ENCODE data around the gene ZBTB38. TPM values are rescaled to one million over a fixed set of nuclear protein-coding genes. Genes with fewer than 3 reads are reported as not detected.

The ZBTB38 gene
- total and polyA plus RNA-seq, 2 experiments from 2014 or later, result 8.7 to 11.5 TPM

DNA sequence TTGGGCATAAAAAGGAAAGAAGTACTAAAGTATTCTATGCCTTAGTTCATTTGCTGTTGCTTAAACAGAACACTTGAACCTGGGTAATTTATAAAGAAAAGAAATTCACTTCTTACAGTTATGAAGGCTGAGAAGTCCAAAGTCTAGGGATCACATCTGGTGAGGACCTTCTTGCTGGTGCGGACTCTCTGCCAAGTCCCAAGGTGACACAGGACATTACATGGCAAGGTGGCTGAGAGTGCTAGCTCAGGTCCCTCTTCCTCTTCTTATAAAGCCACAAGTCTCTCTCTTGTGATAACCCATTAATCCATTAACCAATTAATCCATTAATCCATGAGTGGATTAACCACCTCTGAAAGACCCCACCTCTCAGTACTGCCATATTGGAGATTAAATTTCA is 3.1 kb upstream of the ZBTB38 start:
- Histone ChIP-seq H3K9me2 (ENCODE audit: insufficient read depth) (peaks cover 3% of the 10 kb centered on the region; the same call in 1 of the 2 replicates), H3K4me2 (no peak overlapping the region), H2AFZ (no peak overlapping the region), H3K27me3 (ENCODE audit: insufficient read depth) (no peaks in the 10 kb centered on the region), H3K4me1 (ENCODE audit: insufficient read depth) (peaks cover 29% of the 10 kb centered on the region), H3K36me3 (ENCODE audit: insufficient read depth) (no peaks in the 10 kb centered on the region; the same call in 1 of the 2 replicates), H3F3A (replicated peaks; ENCODE audit: low read depth) (no peaks in the 10 kb centered on the region), H3K27ac (ENCODE audit: low read depth) (no peak overlapping the region), H3K79me2 (replicated peaks; ENCODE audit: insufficient read depth) (no peaks in the 10 kb centered on the region), H3K4me3 (no peak overlapping the region), H4K20me1 (replicated peaks; ENCODE audit: insufficient read depth) (no peaks in the 10 kb centered on the region)
- TF ChIP-seq, protein P1, sequence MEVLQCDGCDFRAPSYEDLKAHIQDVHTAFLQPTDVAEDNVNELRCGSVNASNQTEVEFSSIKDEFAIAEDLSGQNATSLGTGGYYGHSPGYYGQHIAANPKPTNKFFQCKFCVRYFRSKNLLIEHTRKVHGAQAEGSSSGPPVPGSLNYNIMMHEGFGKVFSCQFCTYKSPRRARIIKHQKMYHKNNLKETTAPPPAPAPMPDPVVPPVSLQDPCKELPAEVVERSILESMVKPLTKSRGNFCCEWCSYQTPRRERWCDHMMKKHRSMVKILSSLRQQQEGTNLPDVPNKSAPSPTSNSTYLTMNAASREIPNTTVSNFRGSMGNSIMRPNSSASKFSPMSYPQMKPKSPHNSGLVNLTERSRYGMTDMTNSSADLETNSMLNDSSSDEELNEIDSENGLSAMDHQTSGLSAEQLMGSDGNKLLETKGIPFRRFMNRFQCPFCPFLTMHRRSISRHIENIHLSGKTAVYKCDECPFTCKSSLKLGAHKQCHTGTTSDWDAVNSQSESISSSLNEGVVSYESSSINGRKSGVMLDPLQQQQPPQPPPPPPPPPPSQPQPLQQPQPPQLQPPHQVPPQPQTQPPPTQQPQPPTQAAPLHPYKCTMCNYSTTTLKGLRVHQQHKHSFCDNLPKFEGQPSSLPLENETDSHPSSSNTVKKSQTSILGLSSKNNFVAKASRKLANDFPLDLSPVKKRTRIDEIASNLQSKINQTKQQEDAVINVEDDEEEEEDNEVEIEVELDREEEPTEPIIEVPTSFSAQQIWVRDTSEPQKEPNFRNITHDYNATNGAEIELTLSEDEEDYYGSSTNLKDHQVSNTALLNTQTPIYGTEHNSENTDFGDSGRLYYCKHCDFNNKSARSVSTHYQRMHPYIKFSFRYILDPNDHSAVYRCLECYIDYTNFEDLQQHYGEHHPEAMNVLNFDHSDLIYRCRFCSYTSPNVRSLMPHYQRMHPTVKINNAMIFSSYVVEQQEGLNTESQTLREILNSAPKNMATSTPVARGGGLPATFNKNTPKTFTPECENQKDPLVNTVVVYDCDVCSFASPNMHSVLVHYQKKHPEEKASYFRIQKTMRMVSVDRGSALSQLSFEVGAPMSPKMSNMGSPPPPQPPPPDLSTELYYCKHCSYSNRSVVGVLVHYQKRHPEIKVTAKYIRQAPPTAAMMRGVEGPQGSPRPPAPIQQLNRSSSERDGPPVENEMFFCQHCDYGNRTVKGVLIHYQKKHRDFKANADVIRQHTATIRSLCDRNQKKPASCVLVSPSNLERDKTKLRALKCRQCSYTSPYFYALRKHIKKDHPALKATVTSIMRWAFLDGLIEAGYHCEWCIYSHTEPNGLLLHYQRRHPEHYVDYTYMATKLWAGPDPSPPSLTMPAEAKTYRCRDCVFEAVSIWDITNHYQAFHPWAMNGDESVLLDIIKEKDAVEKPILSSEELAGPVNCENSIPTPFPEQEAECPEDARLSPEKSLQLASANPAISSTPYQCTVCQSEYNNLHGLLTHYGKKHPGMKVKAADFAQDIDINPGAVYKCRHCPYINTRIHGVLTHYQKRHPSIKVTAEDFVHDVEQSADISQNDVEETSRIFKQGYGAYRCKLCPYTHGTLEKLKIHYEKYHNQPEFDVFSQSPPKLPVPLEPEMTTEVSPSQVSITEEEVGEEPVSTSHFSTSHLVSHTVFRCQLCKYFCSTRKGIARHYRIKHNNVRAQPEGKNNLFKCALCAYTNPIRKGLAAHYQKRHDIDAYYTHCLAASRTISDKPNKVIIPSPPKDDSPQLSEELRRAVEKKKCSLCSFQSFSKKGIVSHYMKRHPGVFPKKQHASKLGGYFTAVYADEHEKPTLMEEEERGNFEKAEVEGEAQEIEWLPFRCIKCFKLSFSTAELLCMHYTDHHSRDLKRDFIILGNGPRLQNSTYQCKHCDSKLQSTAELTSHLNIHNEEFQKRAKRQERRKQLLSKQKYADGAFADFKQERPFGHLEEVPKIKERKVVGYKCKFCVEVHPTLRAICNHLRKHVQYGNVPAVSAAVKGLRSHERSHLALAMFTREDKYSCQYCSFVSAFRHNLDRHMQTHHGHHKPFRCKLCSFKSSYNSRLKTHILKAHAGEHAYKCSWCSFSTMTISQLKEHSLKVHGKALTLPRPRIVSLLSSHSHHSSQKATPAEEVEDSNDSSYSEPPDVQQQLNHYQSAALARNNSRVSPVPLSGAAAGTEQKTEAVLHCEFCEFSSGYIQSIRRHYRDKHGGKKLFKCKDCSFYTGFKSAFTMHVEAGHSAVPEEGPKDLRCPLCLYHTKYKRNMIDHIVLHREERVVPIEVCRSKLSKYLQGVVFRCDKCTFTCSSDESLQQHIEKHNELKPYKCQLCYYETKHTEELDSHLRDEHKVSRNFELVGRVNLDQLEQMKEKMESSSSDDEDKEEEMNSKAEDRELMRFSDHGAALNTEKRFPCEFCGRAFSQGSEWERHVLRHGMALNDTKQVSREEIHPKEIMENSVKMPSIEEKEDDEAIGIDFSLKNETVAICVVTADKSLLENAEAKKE (CRISPR knock-in tag; IDR thresholded peaks at IDR 0.05), result no peak
- TF ChIP-seq CREB1 (CRISPR knock-in tag; IDR thresholded peaks at IDR 0.05; ENCODE audit: low read depth), result no peak
- TF ChIP-seq STAT1 (IDR thresholded peaks at IDR 0.05; ENCODE audit: unreplicated experiment), result no peak
- TF ChIP-seq, protein P2, sequence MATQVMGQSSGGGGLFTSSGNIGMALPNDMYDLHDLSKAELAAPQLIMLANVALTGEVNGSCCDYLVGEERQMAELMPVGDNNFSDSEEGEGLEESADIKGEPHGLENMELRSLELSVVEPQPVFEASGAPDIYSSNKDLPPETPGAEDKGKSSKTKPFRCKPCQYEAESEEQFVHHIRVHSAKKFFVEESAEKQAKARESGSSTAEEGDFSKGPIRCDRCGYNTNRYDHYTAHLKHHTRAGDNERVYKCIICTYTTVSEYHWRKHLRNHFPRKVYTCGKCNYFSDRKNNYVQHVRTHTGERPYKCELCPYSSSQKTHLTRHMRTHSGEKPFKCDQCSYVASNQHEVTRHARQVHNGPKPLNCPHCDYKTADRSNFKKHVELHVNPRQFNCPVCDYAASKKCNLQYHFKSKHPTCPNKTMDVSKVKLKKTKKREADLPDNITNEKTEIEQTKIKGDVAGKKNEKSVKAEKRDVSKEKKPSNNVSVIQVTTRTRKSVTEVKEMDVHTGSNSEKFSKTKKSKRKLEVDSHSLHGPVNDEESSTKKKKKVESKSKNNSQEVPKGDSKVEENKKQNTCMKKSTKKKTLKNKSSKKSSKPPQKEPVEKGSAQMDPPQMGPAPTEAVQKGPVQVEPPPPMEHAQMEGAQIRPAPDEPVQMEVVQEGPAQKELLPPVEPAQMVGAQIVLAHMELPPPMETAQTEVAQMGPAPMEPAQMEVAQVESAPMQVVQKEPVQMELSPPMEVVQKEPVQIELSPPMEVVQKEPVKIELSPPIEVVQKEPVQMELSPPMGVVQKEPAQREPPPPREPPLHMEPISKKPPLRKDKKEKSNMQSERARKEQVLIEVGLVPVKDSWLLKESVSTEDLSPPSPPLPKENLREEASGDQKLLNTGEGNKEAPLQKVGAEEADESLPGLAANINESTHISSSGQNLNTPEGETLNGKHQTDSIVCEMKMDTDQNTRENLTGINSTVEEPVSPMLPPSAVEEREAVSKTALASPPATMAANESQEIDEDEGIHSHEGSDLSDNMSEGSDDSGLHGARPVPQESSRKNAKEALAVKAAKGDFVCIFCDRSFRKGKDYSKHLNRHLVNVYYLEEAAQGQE (IDR thresholded peaks at IDR 0.05; ENCODE audit: unreplicated experiment), result no peak
- TF ChIP-seq NANOG (IDR thresholded peaks at IDR 0.05; ENCODE audit: borderline replicate concordance), result no peak
- no peak for TF ChIP-seq ZNF331 (CRISPR knock-in tag; IDR thresholded peaks at IDR 0.05; ENCODE audit: low read depth)
- TF ChIP-seq EZH2phosphoT487 (IDR thresholded peaks at IDR 0.05; ENCODE audit: unreplicated experiment), result no peak
- TF ChIP-seq POLR2AphosphoS5 (IDR thresholded peaks at IDR 0.05; ENCODE audit: low read depth), result no peak
- TF ChIP-seq EZH2 (IDR thresholded peaks at IDR 0.05; ENCODE audit: low read depth, unreplicated experiment), result no peak
- no peak for TF ChIP-seq ZNF114 (CRISPR knock-in tag; IDR thresholded peaks at IDR 0.05)
- TF ChIP-seq, protein P3, sequence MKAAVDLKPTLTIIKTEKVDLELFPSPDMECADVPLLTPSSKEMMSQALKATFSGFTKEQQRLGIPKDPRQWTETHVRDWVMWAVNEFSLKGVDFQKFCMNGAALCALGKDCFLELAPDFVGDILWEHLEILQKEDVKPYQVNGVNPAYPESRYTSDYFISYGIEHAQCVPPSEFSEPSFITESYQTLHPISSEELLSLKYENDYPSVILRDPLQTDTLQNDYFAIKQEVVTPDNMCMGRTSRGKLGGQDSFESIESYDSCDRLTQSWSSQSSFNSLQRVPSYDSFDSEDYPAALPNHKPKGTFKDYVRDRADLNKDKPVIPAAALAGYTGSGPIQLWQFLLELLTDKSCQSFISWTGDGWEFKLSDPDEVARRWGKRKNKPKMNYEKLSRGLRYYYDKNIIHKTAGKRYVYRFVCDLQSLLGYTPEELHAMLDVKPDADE (IDR thresholded peaks at IDR 0.05), result no peak
- no peak for TF ChIP-seq JUNB (IDR thresholded peaks at IDR 0.05; ENCODE audit: unreplicated experiment)
- TF ChIP-seq, protein P4, sequence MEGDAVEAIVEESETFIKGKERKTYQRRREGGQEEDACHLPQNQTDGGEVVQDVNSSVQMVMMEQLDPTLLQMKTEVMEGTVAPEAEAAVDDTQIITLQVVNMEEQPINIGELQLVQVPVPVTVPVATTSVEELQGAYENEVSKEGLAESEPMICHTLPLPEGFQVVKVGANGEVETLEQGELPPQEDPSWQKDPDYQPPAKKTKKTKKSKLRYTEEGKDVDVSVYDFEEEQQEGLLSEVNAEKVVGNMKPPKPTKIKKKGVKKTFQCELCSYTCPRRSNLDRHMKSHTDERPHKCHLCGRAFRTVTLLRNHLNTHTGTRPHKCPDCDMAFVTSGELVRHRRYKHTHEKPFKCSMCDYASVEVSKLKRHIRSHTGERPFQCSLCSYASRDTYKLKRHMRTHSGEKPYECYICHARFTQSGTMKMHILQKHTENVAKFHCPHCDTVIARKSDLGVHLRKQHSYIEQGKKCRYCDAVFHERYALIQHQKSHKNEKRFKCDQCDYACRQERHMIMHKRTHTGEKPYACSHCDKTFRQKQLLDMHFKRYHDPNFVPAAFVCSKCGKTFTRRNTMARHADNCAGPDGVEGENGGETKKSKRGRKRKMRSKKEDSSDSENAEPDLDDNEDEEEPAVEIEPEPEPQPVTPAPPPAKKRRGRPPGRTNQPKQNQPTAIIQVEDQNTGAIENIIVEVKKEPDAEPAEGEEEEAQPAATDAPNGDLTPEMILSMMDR (conservative IDR thresholded peaks at IDR 0.05; ENCODE audit: low read depth in 2 of 2), result no peak
- ATAC-seq (no peak), DNase-seq (ENCODE audit: low spot score) (no peak)
- H3K27me3 Mint-ChIP-seq (ENCODE audit: insufficient read depth, low read depth, poor library complexity), result peaks cover 4% of the 10 kb centered on the region
- H3K9me3 Mint-ChIP-seq, result peaks cover 12% of the 10 kb centered on the region
- peaks cover 29% of the 10 kb centered on the region for H3K4me1 Mint-ChIP-seq
- H3K36me3 Mint-ChIP-seq (ENCODE audit: low read depth), result peaks cover 8% of the 10 kb centered on the region; the same call in 2 of the 3 replicates
- no peak overlapping the region for H3K27ac Mint-ChIP-seq
- no peak overlapping the region for H3K4me3 Mint-ChIP-seq

Measured in GM23338 (cell line).